Activated CD8-positive, alpha-beta T cell treated with anti-CD3 and anti-CD28 coated beads for 36 hours (primary cell): ENCODE results near the gene OR6B1. TPM values are rescaled to one million over a fixed set of nuclear protein-coding genes. Genes with fewer than 3 reads are reported as not detected.

Experiments used
- ATAC-seq: fragments of 200-7000 bp; cut with Tn5 transposase; one replicate; pipeline ENCODE4 v1.10.0; 2021; ENCODE audit warnings: mild to moderate bottlenecking, moderate library complexity
- CTCF ChIA-PET: fragments of 350-600 bp; sonication (Branson Sonifier 250); formaldehyde crosslinking; loops from one replicate; lab custom pipeline; 2021; ENCODE audit warnings: antibody characterized with exemption; lab: Charles Lee
- POLR2A ChIA-PET: fragments of 350-600 bp; sonication (Branson Sonifier 250); formaldehyde crosslinking; loops from one replicate; lab custom pipeline; 2021; ENCODE audit warnings: antibody characterized with exemption; lab: Charles Lee
- DNase-seq: peaks from one replicate; pipeline ENCODE4 v3.0.0-alpha.2; 2020
- H3K27ac Mint-ChIP-seq: one replicate; pipeline ENCODE4 v1.8.0; 2021; ENCODE audit warnings: mild to moderate bottlenecking, mixed read lengths
- H3K27me3 Mint-ChIP-seq: one replicate; pipeline ENCODE4 v1.8.0; 2021; ENCODE audit warnings: mixed read lengths
- H3K36me3 Mint-ChIP-seq: one replicate; pipeline ENCODE4 v1.8.0; 2021; ENCODE audit warnings: low read depth, mixed read lengths
- H3K4me1 Mint-ChIP-seq: one replicate; pipeline ENCODE4 v1.8.0; 2021; ENCODE audit warnings: low read depth, mixed read lengths
- H3K4me3 Mint-ChIP-seq: one replicate; pipeline ENCODE4 v1.8.0; 2021; ENCODE audit warnings: mild to moderate bottlenecking, moderate library complexity, mixed read lengths
- H3K9me3 Mint-ChIP-seq: one replicate; pipeline ENCODE4 v1.8.0; 2021; ENCODE audit warnings: mixed read lengths
- intact Hi-C: fragments of 100-400 bp; cut with micrococcal nuclease; formaldehyde crosslinking; loops from one replicate; pipeline ENCODE4 v1.10.0; 2022
- total RNA-seq, 2 experiments: library from RNA; stranded (reverse); gene quantifications; one replicate each; pipeline ENCODE4 v1.2.3, GENCODE V29; 2021
- TF ChIP-seq, protein P1 (sequence below): fragments of 200-600 bp; IDR thresholded peaks from one replicate; pipeline ENCODE4 v1.8.0; 2022; ENCODE audit warnings: antibody characterized with exemption, mild to moderate bottlenecking

OR6B1 gene
- total RNA-seq, 2 experiments from 2014 or later, result not detected

DNA sequence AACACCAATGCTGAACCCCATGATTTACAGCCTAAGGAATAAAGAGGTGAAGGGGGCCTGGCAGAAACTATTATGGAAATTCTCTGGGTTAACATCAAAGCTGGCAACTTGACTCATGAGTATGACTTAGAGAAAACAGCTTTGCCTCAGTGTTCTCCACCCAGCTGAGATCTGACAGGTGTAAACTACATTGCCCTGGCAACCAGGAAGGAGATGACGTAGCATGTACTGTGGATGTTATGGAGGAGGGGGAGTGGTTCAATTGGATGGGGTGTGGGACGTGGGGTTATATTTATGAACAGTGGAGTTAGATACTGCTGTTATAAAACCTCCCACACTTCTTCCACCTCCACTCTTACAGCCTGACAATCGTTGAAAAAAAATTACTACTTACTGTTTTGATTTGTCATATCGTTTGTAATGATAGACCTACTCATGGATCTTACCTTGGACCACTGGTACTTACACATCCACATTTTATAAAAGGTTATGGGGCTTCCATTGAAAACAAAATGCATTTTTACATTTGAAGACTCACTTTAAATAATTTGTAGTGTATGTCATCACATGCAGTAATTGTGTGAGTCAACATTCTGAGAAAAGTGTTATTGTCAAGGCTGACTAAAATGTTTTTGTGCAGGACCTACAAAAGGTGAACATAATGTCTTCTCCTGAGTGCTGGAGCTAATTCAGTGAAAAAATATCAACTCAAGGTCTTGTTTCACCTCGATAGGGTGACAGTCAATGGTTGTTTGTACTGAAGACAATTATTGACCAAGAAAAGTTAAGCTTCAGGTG lies 39.1 kb upstream of the OR6B1 start:
- intact Hi-C loops, result no loop called here
- ChIA-PET POLR2A (no interaction called here), CTCF (interaction anchor here (1.0 kb wide), 1 partner anchor 14 kb away, joined by 3 read pairs; no protein-coding TSS in a partner anchor)
- H3K36me3 Mint-ChIP-seq, result no peaks in the 10 kb centered on the region
- TF ChIP-seq, protein P1, sequence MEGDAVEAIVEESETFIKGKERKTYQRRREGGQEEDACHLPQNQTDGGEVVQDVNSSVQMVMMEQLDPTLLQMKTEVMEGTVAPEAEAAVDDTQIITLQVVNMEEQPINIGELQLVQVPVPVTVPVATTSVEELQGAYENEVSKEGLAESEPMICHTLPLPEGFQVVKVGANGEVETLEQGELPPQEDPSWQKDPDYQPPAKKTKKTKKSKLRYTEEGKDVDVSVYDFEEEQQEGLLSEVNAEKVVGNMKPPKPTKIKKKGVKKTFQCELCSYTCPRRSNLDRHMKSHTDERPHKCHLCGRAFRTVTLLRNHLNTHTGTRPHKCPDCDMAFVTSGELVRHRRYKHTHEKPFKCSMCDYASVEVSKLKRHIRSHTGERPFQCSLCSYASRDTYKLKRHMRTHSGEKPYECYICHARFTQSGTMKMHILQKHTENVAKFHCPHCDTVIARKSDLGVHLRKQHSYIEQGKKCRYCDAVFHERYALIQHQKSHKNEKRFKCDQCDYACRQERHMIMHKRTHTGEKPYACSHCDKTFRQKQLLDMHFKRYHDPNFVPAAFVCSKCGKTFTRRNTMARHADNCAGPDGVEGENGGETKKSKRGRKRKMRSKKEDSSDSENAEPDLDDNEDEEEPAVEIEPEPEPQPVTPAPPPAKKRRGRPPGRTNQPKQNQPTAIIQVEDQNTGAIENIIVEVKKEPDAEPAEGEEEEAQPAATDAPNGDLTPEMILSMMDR, result no peak
- H3K4me3 Mint-ChIP-seq, result no peak overlapping the region
- peaks cover 12% of the 10 kb centered on the region for H3K27me3 Mint-ChIP-seq
- H3K9me3 Mint-ChIP-seq, result no peaks in the 10 kb centered on the region
- ATAC-seq (no peak), DNase-seq (no peak)
- H3K4me1 Mint-ChIP-seq, result no peaks in the 10 kb centered on the region
- no peak overlapping the region for H3K27ac Mint-ChIP-seq

DNA sequence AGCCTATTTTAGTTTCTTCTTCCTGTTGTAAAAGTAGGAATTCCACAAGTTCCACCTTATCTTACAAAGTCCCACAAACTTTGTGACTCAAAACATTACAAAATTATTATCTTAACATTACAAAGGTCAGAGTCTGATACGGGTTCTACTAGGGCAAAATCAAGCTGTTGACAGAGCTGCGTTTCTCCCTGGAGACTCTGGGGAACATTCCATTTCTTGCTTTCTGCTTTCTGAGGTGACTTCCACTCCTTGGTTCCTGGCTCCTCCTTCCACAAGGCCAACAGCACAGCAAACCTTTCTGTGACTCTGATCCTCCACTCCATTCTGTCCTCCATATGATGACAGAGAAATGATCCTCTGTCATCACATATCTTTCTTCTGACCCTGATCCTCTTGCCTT lies 34.8 kb upstream of the OR6B1 start:
- intact Hi-C loops, result no loop called here
- ATAC-seq, result no peak
- no peaks in the 10 kb centered on the region for H3K36me3 Mint-ChIP-seq
- H3K4me3 Mint-ChIP-seq, result no peak overlapping the region
- no peak overlapping the region for H3K27ac Mint-ChIP-seq
- no peaks in the 10 kb centered on the region for H3K9me3 Mint-ChIP-seq
- TF ChIP-seq, protein P1, result no peak
- H3K4me1 Mint-ChIP-seq, result no peaks in the 10 kb centered on the region
- no peak for DNase-seq
- POLR2A ChIA-PET, result no interaction called here
- peaks cover 3% of the 10 kb centered on the region for H3K27me3 Mint-ChIP-seq
- CTCF ChIA-PET, result no interaction called here

DNA sequence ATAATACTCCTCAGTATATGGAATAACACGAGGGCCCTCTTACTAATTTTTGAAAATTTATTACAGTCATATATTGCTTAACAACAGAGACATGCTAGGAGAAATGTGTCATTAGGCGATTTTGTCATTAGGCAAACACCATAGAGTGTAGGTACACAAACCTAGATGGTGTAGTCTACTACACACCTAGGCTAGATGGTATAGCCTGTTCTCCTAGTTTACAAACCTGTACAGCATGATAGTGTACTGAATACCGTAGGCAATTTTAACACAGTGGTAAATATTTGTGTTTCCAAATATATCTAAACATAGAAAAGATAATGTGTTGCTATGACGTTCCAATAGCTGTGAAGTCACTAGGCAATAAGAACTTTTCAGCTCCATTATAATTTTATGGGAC lies 32.7 kb upstream of the OR6B1 start:
- Mint-ChIP-seq H3K27ac (no peak overlapping the region), H3K27me3 (peaks cover 3% of the 10 kb centered on the region), H3K9me3 (no peaks in the 10 kb centered on the region), H3K36me3 (no peaks in the 10 kb centered on the region), H3K4me1 (no peaks in the 10 kb centered on the region), H3K4me3 (no peak overlapping the region)
- CTCF ChIA-PET, result no interaction called here
- POLR2A ChIA-PET, result no interaction called here
- no peak for ATAC-seq
- TF ChIP-seq, protein P1, result no peak
- intact Hi-C loops, result no loop called here
- no peak for DNase-seq

DNA sequence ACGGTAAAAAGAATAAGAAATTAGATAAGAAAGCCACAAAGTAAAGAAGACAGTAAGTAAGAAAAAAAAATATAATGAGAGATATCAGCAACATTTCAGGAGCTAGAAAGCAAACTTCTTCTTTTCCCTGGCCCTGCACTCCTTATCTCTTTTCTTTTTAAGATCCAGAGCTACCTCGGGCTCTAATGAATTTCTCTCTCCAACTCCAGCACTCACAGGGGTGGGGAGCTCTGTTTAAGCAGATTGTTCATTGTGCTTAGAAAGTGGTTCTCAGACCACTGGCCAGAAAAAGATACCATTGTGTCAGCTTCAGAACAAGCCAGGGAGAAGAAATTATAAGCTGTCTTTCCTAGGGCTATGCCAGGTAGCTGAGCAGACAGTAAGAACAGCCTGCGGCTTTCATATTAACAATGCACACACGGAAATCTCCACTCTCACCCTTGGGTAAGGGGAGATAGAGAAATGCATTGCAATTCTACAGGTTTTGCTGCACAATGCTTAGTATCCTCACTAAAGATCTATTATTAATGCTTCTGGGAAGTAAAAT lies 26.2 kb upstream of the OR6B1 start:
- intact Hi-C loops, result no loop called here
- TF ChIP-seq, protein P1, result no peak
- Mint-ChIP-seq H3K27me3 (peaks cover 2% of the 10 kb centered on the region), H3K27ac (no peak overlapping the region), H3K9me3 (no peaks in the 10 kb centered on the region), H3K4me3 (no peak overlapping the region), H3K36me3 (no peaks in the 10 kb centered on the region), H3K4me1 (no peaks in the 10 kb centered on the region)
- CTCF ChIA-PET, result interaction anchor here (0.8 to 2.6 kb wide), 3 partner anchors 14 to 73 kb away, joined by 3 to 8 read pairs (median 3); partner anchors contain the start of gene TCAF1
- ATAC-seq (no peak), DNase-seq (no peak)
- POLR2A ChIA-PET, result no interaction called here

DNA sequence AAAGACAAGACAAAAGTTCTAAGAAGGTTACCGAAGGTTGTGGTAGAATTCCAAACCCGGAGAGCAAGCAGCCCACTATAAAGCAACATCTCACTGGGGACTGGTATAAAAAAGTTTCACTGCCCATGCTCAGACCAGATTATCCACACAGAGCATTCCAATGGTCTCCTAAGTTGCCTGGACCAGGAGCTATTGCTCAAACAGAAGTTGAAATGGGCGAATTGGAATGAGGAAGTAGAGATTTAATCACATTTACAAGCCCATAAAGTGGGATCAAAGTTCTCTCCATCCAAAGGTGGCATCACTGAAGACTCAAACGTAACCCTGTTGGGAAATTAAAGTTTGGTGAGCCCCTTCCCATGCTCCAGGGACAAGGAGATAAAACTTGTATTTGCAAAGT lies 25.7 kb upstream of the OR6B1 start:
- CTCF ChIA-PET, result interaction anchor here (1.2 to 2.6 kb wide), 2 partner anchors 14 to 73 kb away, joined by 3 to 8 read pairs; partner anchors contain the start of gene TCAF1
- Mint-ChIP-seq H3K27ac (no peak overlapping the region), H3K4me3 (no peak overlapping the region), H3K36me3 (no peaks in the 10 kb centered on the region), H3K27me3 (peaks cover 3% of the 10 kb centered on the region), H3K4me1 (no peaks in the 10 kb centered on the region), H3K9me3 (no peaks in the 10 kb centered on the region)
- DNase-seq (no peak), ATAC-seq (no peak)
- POLR2A ChIA-PET, result no interaction called here
- TF ChIP-seq, protein P1, result no peak
- intact Hi-C loops, result no loop called here
